Activated CD4-positive, alpha-beta T cell treated with anti-CD3 and anti-CD28 coated beads, Interleukin-2, amount 50 U/mL, for 48 hours (primary cell): ENCODE data around the gene NFIX.

Experiments used
- DNase-seq, 2 experiments: peaks; one replicate each; pipeline ENCODE4 v3.0.0-alpha.2; 2020

NFIX gene

DNA sequence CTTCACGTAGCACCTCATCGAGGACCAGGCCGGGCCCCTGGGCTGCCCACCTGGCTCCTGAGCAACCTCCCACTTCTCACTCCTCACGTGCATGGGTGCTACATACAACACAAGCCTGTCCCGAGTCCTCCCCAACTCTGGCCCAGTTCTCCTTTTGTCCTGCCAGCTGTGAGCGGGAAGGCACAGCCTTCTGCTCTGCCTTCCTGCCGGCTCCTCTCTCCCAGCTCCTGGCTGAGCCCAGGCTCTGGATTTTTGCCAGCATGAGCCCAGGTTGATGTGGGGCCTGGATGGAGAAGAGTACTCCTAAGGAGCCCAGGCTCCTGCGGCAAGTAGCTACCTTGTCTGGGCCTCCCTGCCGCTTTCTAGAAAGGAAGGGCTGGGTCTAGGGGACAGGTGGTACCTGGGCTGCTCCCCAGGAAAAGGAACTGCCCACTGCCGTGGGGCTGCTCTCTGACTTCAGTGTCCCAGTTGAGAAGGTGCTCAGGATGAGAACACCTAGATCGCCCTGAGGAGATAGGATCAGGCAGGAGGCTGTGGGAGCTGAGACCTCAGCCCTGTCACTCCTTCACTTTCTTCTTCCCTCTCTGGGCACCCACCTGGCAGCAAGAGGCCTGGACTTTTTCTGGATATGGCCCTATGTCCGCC lies 83.7 kb downstream of the NFIX start:
- no peak for DNase-seq

DNA sequence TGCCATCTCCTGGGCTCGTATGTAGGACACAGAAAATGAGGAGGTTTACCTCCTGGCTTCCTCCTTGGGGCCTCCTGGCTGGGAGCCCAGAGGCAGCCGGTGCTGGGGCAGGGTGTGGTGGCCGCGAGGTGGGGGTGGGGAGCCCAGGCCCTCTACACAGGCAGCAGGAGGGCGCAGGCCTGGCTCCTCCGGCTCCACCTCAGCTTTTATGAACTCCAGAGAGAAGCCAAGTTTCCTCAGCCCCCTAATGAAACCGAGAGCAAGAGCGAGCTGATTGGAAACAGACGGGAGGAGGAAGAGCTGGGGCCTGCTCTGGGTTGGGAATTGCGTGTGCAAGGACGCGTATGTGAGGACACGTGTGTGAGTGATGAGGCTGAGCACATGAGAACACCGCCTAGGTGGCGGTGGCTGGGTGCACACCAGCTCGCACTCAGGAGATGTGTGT lies 84.3 kb downstream of the NFIX start:
- no peak for DNase-seq

DNA sequence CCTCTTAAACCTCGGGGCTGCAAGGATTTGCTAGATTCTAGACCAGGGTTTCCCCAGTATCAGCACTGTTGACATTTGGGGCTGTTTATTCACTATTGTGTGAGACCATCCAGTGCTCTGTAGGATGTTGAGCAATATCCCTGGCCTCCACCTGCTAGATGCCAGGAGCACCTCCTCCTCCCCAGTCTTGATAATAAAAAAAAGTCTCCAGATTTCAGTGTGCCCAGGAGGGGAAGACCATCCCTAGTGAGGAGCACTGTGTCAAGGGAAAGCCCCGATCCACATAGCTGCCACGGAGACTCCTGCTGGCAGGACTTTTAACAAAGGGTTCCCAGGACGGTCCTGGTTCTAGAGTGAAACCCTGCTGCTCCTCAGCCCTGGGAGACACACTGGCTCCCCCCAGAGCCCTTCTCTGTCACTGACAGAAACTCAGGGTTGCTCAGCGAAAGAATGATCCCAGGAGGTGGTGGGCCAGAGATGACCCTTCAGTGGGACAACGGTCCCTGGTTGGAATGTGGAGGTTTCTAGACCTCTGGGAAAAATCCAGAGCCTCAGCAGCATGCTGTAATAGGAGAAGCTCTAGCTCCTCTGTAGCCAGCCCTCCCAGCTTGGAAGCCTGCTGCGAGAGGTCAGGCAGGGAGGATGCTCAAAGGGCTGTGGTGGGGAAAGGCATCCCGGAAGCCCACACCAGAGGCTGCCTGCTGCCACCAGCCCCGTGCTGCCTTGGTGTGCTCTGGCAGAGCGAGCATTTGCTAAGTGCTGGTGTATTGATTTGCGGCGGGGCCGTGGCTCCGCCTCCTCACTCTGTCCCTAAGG lies 87.1 kb downstream of the NFIX start:
- DNase-seq, result no peak

DNA sequence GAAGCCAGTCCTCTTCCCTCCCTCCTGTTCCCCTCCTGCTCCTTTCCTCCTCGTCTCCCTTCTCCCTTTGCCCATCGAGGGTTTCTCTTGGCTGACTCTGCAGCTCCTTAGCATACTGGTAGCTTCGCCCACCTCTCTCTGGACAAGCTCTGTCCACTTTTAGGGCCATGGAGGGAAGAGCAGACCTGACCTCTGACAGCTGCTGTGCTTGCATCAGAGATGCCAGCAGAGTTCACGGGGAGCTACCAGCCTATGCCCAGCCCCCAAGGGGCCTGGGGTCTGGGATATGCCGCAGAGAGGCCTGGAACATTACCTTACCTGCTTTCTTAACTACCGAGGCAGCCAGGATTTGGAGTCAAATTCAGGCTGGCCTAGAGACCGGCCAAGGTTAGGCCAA lies 87.7 kb downstream of the NFIX start:
- DNase-seq, result no peak

DNA sequence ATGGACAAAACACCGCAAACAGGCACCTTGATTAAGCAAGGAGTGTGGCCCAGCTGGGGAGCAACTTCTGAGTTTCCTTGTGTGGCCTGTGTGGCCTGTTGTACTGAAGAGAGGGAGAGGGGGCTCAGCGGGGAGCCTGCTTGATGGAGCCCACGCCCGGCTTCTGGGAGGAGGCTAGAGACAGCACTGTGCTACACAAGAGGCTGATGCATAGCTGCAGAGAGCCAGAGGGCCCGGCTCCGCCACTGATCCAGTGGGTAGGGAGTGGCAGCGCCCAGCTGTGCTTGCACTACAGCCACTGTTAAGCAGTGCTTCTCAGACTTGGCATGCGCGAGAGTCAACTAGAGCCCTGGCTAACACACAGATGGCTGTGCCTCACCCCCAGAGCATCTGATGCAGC lies 88.4 kb downstream of the NFIX start:
- no peak for DNase-seq

DNA sequence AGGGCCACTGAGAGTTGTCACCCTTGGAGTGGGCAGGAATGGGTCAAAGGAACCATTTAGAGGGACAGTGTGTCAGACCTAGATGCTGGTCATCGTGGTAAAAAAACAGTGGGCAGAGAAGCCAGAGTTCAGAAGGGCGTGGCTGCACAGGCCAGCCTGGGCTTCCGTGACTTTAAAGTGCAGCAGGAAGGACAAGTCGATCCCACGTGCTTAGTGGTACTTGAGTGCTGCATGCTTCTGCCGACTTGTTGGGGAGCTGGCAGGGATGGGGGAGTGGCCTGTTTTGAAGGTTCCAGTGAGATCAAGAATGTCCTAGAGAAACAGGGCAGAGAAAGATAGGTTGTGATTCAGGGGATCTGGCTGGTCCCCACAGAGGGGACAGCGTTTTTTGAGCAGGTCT lies 90.4 kb downstream of the NFIX start:
- DNase-seq, result no peak

DNA sequence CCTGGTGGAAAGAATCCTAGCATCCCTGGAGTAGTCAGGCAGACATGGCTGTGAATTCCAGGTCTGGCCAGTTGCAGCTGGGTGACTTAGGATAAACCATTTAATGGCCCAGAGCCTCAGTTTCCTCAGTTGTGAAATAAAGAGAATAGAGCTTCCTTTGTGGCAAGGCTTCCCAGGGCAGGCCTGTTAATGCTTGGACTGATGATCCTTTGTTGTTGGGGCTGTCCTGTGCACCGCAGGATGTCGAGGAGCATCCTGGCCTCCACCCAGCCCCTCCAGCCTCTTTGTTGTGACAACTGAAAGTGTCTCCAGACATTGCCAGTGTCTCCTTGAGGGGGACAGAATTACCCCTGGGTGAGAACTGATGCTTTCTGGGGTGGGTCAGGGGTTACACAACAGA lies 91.1 kb downstream of the NFIX start:
- DNase-seq, result no peak

DNA sequence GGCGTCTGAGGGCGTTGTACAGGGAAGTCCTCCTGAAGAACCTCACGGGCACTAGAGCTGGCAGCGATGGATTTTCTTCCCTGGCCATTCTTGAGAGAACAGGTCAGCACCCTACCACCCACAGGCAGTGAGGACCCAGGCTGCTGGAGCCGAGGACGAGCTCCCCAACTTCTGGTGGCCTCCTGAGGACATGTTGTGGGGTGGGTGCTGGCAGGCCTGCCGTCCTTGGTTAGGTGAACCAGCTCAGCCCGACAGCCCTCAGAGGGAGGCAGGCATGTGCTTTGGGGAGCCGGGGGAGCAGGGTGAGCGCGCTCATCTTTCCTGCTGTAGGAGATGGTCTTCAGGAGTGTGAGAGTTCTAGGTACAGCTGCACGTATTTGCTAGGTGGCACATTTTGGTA lies 92.0 kb downstream of the NFIX start:
- DNase-seq, result no peak

DNA sequence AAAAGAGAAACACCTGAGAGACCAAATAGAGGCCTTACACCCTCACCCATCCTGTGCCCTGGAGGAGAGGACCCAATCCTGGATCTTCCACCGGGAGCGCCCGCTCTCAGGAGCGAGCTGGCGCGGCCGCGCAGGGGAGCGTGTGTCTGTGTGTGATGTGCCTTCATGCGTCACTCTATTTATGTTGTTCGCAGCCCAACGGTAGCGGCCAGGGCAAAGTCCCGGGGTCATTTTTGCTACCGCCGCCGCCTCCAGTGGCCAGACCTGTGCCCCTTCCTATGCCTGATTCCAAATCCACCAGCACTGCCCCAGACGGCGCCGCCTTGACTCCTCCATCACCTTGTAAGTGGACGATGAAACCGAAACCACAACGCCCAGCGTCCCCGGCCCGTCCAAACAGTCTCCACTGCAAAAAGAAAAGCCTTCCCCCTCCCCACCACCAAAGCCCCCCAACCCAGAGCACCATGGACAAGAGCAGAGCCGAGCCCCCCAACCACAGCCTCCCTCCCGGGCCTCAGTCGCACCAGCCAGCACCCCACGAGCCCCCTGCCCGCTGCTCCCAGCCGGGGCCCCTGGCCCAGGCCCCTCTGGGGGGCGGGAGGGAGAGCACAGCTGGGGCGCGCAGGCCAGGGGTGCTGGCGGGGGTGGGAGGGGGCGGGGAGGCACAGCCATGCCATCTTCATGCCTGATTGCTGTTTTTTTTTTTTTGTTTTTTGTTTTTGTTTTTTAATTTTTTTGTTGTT lies 92.7 kb downstream of the NFIX start:
- no peak for DNase-seq

DNA sequence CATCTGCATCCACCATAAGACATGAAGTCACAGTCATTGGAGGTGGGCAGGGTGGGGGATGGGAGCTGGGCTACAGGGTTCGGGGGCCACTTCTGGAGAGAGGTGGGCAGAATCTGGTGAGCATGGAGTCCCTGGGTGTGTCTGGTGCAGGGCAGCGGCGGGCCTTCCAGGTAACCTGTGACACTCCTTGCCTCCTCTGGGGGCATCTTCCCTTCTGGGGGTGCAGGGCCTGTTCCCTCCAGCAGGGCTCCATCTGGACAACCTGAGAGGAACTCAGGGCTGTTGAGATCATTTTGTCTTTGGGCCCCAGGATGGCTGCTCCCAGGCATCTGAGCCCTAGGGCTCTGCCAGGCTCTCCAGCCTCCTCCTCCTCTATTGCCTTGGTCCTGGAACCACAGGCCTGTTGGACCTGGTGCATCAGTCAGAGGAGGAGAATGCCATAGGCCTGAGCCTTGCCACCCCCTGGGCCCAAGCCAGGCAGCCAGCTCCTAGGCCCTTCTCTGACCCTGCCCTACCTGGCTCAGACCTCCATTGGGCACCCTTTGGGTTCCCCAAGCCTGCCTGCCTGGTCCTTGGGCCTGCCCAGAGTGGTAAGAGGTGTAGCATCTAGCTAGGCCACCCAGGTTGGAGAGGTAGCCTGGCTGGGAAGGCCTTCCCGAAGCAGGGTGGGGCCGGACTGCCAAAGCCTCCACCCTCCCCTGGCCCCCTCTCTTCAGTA lies 94.0 kb downstream of the NFIX start:
- DNase-seq, result no peak

DNA sequence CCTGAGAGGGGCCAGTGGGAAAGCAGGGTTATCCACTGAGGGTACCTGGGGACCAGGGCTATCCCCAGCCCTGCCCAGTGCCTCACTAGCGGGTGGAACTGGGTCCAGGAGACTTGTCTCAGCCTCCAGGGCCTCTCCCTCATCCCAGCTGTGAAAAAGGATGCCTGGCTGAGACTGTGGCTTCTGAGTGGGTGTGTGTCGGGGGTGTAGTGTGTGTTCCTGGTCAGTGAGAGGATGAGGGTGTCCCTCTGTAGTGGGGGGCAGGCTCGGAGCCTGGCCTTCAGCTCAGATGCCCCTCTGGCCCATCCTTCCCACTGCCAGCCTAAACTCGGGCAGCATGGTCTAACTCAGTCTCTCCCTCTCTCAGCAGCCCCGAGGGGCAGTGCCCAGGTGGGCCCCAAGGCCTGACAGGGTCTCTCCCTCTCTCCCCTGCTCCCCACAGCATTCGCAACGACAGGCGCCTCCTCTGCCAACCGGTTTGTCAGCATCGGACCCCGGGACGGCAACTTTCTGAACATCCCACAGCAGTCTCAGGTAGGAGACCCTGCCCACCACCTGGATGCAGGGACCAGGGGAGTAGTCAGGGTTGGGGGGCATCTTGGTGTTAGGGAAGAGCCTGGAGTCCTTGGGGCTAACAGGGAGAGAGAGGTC lies 94.7 kb downstream of the NFIX start:
- DNase-seq, result no peak

DNA sequence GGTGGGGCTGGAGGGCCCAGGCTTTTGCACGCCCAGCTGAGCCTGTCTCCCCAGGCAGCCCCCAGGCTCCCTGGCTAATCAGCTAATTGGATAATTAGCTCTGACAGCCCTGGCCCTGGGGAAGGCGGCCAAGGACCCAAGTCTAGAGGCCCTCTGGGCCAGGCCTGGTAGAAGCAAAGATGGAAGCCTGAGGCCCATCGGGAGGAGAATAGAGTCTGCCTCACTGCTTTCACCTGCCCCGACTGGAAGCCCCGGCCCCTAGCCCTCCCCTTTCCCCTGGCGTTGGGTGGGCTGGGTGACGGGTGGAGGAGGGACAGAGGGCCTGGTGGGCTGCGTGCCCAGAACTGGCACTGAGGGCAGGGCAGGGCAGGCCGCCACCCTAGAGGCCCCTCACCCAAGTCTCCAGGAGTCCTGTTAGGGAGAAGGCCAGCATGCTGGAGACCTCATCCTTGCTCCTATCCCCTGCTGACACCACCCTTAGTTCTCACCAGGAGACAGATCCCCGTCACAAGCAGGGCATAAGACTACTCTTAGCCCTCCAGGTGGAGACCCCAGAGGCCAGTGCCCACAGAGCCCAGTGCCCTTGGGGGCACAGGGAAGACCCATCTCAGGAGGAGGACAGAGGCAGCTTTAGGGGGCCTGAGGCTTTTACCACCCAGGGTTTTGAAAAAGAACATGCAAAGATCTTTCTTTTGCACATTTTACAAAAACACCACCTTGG lies 95.4 kb downstream of the NFIX start:
- DNase-seq, result no peak

DNA sequence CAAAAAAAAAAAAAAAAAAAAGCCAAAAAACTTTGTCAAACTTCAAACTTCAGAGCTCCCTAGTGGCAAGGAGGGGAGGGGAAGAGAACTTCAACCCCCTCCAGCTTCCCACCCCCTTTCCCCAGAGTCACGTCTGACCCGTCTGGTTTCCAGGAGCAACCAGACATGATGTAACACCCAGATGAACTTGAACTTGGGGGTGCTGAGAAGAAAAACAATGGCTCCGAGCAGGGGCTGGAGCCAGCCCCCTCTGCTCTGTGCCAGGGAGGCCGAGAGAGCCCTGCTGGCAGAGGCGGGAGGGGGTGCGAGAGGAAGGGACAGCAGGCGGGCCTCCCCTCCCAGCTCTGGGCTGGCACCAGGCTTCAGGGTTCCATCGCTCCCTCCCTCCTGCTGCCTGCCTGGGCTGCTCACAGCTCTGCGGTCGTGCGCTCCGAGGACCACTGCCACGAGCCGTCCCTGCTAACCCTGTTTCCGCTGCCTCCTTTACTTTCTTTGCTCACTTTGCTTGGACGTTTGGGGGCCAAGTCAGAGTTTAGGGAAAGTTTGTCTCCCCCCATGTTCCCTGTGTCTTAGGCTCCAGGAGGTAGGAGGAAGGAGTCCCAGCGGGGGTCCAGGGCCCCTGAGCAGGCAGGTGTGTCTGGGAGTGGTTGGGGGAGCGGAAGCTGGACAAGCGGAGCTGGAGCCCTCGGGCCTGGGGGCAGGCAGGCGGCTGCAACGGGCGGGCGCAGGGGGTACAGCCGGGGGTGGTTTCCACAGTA lies 96.3 kb downstream of the NFIX start:
- DNase-seq, result no peak

DNA sequence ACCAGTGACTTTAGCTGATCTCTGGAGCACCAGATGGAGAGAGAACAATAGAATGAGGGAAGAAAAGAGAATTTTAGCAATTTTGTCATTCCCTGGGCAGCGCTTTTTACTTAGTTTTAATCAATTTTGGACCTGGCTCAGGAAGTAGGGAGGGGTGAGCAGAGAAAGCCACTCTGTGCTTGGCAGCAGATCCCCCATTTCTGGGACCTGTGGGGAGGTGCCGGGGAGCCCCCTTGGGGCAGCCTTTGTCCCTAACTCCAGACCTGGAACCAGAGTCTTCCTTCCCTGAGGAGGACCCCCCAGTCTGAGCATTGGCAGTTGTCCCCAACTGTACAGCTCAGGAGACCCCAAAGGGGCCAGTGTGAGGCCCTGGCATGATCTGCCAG lies 96.9 kb downstream of the NFIX start:
- no peak for DNase-seq

DNA sequence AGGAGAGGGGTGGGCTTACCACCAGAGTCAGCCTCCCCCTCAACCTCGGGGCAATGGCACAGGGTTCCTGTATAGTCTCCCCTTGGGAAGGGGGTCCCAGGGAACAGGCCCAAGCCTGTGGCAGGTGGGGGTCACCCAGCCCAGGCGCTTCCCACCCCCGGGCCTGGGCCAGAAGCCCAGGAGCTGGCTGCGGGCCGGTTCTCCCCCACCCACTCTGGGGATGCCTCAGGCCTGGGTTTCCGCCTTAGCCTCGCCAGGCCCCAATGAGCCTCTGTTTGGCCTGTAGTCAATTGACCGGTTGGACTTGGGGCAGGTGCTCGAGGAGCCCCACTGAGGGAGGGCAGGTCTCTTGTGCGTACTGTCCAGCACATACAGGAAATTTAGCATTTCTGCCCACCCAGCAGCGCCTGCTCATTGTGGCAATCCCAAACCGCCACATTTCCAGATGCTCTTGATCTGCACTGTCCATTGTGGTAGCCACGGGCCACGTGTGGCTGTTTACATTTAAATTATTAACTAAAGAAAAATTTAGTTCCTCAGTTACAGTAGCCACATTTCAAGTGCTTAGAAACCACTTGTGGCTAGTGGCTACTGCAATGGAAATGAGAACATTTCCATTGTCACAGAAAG lies 97.4 kb downstream of the NFIX start:
- no peak for DNase-seq

DNA sequence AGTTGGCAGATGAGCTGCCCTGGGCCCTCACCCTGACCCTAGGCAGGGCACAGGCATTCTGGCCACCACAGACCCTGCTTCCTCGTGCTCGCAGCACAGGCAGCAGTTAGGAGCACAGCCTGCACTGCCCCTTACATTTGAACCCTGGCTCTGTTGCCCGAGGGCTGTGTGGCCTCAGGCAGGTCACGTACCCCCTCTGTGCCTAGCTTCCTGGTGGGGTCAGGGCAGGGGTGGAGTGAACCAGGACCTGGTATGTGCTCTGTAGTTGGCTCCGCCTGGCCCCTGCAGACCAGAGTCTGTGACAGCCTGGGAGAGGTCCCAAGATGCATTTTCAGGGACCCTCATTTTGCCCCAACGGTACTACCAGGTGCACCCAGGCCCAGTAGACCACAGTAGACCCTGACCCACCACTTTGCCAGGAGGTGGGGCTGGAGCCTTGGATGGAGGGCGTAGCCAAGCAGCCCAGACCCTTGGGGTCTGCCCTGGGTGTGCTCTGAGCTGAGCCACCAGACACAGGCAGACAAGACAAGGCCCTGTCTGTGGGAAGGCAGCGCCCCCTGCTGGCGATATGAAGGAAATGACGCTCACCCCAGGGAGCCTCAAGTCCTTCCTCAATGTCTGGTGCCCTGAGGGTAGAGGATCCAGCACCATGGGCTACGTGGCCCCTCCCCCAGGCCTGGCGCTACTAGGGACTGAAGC lies 98.3 kb downstream of the NFIX start:
- peak; percentile 78 to 84 for DNase-seq

DNA sequence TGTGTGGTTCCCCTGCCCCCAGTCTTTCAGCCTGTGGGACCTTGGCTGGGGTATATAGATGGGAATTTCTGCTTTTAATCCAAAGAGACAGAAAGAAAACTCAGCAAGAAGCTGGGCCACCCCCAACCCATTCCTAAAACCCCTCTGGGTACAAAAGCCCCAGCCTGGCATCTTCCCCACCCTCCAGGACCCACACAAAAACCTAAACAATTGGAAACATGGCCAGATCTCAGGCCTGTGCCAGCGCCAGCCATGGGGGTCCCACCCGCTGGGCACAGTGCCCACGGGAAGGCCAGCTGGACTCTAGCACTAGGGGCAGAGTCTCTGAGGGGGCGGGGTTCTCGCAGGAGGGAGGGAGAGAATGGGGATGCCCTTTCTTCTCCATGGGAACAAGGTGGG lies 98.8 kb downstream of the NFIX start:
- no peak for DNase-seq

DNA sequence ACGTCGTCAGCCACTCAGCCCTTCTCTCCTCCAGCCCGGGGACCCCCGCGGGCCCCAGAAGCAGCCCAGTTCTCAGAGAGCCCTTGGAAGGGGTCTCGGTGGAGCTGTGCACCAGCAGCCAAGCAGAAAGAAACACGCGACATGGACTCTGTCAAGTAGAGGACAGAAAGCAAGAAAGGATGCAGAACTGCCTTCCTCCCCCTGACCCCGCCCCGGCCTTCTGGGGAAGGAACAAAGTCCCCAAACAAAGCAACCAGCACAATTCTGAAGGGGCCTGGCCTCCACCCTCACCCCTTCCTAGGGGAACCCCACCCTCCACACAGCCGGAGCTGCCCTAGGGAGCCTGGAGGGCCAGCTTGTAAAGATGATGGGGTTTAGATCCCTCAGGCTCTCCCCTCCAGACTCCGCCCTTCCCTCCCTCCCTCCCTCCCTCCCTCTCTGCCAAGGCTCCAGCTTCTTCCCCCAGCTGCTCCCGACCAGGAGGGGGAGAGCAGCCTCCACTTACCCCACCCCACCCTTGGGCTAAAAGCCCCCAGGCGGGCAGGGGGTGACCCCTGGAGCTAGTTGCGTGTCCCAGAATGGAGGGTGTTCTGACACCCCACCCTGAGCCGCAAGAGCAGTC lies 99.6 kb downstream of the NFIX start:
- DNase-seq, result no peak

DNA sequence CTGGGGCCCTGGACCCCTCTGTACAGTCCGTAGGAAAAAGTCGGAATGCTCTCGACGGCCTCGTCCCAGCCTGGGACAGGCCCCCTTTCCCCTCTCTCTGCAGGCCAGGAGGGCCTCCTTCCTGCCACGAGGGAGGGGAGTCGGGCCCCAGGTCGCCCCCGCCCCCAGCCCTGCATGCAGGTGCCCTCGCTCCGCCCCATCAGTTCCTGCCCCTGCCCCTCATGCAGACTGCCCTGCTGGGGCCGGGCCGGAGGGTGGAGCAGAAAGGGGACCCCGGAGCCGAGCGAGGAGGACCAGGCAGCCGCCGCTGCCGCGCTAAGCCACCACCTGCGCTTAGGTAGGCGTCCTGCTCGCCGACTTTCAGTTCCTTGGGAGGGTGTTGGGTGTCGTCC lies 100.1 kb downstream of the NFIX start:
- DNase-seq, result no peak
